Mononuclear cell (primary cell): Measurements from ENCODE around the gene OR5V1. TPM values are rescaled to one million over a fixed set of nuclear protein-coding genes. Genes with fewer than 3 reads are reported as not detected.

ENCODE experiments used
- H3K27me3 ChIP-seq: 2 replicates; pipeline ENCODE4 v1.6.0; 2011; ENCODE audit warnings: low read length, control low read depth; ENCODE audit not compliant: insufficient read depth
- H3K4me1 ChIP-seq: 2 replicates; pipeline ENCODE4 v1.5.1; 2011; ENCODE audit warnings: mild to moderate bottlenecking, low read length, control low read depth; ENCODE audit not compliant: insufficient read depth
- H3K4me3 ChIP-seq: 2 replicates; pipeline ENCODE4 v1.5.1; 2011; ENCODE audit warnings: mild to moderate bottlenecking, low read length, moderate library complexity
- H3K9me3 ChIP-seq: 2 replicates; pipeline ENCODE4 v1.5.1; 2011; ENCODE audit warnings: low read depth, mild to moderate bottlenecking, control low read depth, low read length
- total RNA-seq: library from RNA; depleted of rRNA; stranded (reverse); fragments of >200 nt; gene quantifications from one replicate; pipeline ENCODE4 v1.2.3, GENCODE V29; 2012

OR5V1 gene
- total RNA-seq, 1 donor: not detected

DNA sequence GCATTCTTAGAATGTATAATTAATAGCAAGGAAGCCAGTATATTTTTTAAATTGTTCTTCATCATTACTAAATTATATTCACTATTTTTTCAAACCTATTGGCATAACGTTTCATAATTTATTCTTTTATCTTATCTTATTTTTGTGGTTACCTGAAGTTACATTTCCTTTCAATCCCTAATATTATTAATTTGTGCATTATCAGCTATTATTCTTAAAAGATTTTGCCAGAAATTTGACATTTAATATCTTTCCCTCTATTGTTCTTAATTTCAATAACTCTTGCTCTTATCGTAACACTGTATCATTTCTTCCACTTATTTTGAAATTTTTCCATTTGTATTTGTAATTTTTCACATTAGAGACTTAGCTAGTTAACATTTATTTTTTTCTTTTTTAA, 48.7 kb downstream of the OR5V1 start:
- Histone ChIP-seq H3K27me3 (peaks cover 14% of the 10 kb centered on the region), H3K9me3 (no peaks in the 10 kb centered on the region), H3K4me3 (no peak overlapping the region), H3K4me1 (no peaks in the 10 kb centered on the region)

Other genes with a start within 250 kb of the OR5V1 start
- not detected for gene OR2J2, start 198.0 kb downstream of the OR5V1 start, total RNA-seq
- gene OR14J1, start 67.2 kb downstream of the OR5V1 start, total RNA-seq: under 0.01 TPM
- not detected for gene OR12D3, start 6.4 kb upstream of the OR5V1 start, total RNA-seq
- not detected for gene OR12D2, start 26.8 kb upstream of the OR5V1 start, total RNA-seq
- gene OR12D1, start 46.1 kb upstream of the OR5V1 start, total RNA-seq: not detected
- gene OR10C1, start 70.4 kb upstream of the OR5V1 start, total RNA-seq: not detected
- not detected for gene OR11A1, start 88.2 kb upstream of the OR5V1 start, total RNA-seq
- not detected for gene OR2H1, start 88.3 kb upstream of the OR5V1 start, total RNA-seq
- gene MAS1L, start 119.1 kb upstream of the OR5V1 start, total RNA-seq: not detected
- not detected for gene UBD, start 190.9 kb upstream of the OR5V1 start, total RNA-seq
- gene OR2H2, start 216.3 kb upstream of the OR5V1 start, total RNA-seq: under 0.01 TPM